HG02610 (cell line): ENCODE data around the gene RECQL.

Experiments used
- ATAC-seq: cut with Tn5 transposase; IDR thresholded peaks from one replicate; pipeline ENCODE4 v1.9.1; 2021; ENCODE audit warnings: mild to moderate bottlenecking, moderate library complexity; ENCODE audit not compliant: unreplicated experiment

The RECQL gene

GRCh38 chr12:21501258-21502163 lies at the start of gene RECQL, which contains the start of gene GOLT1B:
Gene RECQL (minus strand): TSS chr12:21501635. CDS start chr12:21499570, 2,065 bp downstream.
Gene GOLT1B (plus strand): TSS chr12:21501789. CDS start chr12:21501924, 135 bp downstream.
- ATAC-seq = peak; percentile 99

GRCh38 chr12:21547437-21547836 lies 46.0 kb upstream of the RECQL start:
- no peak for ATAC-seq

GRCh38 chr12:21546716-21547115 lies 45.3 kb upstream of the RECQL start:
- ATAC-seq = no peak

- no peak for ATAC-seq
These were observed 44.1 kb upstream of the RECQL start for GRCh38 chr12:21545557-21545956.

GRCh38 chr12:21543151-21543550 lies 41.7 kb upstream of the RECQL start:
- ATAC-seq = no peak

GRCh38 chr12:21542403-21542802 lies 41.0 kb upstream of the RECQL start:
- no peak for ATAC-seq

- no peak for ATAC-seq
These were observed 40.3 kb upstream of the RECQL start for GRCh38 chr12:21541773-21542172.

- ATAC-seq = peak; percentile 77
These were observed 38.4 kb upstream of the RECQL start for GRCh38 chr12:21539797-21540196.

GRCh38 chr12:21538061-21538653 lies 36.7 kb upstream of the RECQL start:
- no peak for ATAC-seq

- no peak for ATAC-seq
These were observed 28.0 kb upstream of the RECQL start for GRCh38 chr12:21529456-21529855.

- no peak for ATAC-seq
These were observed 27.5 kb upstream of the RECQL start for GRCh38 chr12:21528953-21529352.

GRCh38 chr12:21527451-21528180 lies 26.2 kb upstream of the RECQL start:
- peak; percentile 95 for ATAC-seq

GRCh38 chr12:21526721-21527345 lies 25.4 kb upstream of the RECQL start:
- ATAC-seq = no peak

- ATAC-seq = no peak
These were observed 24.6 kb upstream of the RECQL start, which contains the start of gene SPX for GRCh38 chr12:21526053-21526452. Gene SPX (plus strand): TSS chr12:21526296. CDS start chr12:21526473, 177 bp downstream.

- ATAC-seq = no peak
These were observed 21.7 kb upstream of the RECQL start for GRCh38 chr12:21523148-21523547.

GRCh38 chr12:21521541-21521940 lies 20.1 kb upstream of the RECQL start:
- ATAC-seq = no peak

- no peak for ATAC-seq
These were observed 17.0 kb upstream of the RECQL start for GRCh38 chr12:21518451-21518850.

GRCh38 chr12:21516281-21516680 lies 14.8 kb upstream of the RECQL start:
- no peak for ATAC-seq

GRCh38 chr12:21509768-21510167 lies 8.3 kb upstream of the RECQL start:
- peak; percentile 96 for ATAC-seq

GRCh38 chr12:21507849-21508248 lies 6.4 kb upstream of the RECQL start:
- ATAC-seq = no peak

GRCh38 chr12:21505888-21506287 lies 4.5 kb upstream of the RECQL start:
- ATAC-seq = no peak
